NB4 (cell line): ENCODE data around the gene MPG.

Source experiments
- CTCF ChIP-seq: IDR thresholded peaks from one replicate; pipeline ENCODE4 v1.5.1; 2012; ENCODE audit warnings: low read depth, low read length
- MYC ChIP-seq: IDR thresholded peaks from 2 replicates; pipeline ENCODE4 v1.6.1; 2011; ENCODE audit warnings: low read depth, low read length
- POLR2A ChIP-seq: IDR thresholded peaks from 2 replicates; pipeline ENCODE4 v1.6.1; 2011; ENCODE audit warnings: mild to moderate bottlenecking; ENCODE audit not compliant: insufficient read length; ENCODE audit errors: extremely low read depth
- TF ChIP-seq, protein P1 (sequence below): IDR thresholded peaks from 2 replicates; pipeline ENCODE4 v1.6.1; 2011; ENCODE audit warnings: low read depth, low read length

DNA sequence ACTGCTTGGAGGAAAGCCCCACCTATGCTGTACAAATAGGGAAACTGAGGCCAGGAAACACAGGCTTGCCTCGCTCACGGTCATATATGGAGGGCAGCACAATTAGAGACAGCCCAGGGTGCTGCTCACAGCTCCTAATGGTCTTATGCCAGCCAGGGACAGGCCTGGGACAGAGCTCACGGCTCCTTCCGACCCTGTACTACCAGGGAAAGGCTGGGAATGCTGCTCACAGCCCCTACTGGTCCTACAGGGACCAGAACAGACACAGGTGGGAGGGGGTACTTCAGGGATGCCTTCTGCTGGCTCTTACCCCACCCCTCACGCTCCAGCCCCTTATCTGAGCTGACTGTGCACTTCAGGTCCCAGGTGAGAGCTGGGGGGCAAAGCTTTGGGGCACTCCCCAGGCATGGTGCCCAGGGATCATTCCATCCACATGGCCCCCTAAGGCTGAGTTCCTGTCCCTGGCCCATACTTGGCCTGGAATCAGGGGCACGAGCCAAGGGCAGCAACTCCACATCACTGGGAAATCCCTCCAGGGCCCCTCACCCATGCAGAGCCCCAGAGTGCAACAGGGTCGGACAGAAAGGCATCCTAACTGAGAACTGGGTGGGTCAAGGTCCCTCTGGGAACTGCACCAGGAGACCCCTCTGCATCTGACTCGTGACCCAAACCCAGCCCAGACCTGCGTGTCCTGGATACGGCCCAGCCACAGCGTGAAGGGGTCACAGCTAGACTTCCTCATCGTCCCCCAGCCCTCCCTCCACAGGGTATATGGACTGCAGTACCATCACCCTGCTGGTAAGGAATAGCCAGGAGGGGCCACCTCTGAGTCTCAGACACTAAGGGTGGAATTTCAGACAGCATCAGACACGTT is 11.5 kb upstream of the MPG start:
- TF ChIP-seq CTCF (no peak), POLR2A (no peak), MYC (no peak)
- TF ChIP-seq, protein P1, sequence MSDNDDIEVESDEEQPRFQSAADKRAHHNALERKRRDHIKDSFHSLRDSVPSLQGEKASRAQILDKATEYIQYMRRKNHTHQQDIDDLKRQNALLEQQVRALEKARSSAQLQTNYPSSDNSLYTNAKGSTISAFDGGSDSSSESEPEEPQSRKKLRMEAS = no peak
